HG02610 (cell line): Measurements from ENCODE around the gene TM4SF20.
"Not testable (repeated sequence)": the region's sequence is repeated elsewhere in the genome, so short reads cannot be mapped to it uniquely, and the experiment has no call there.

Experiments
- ATAC-seq: cut with Tn5 transposase; IDR thresholded peaks from one replicate; pipeline ENCODE4 v1.9.1; 2021; ENCODE audit warnings: mild to moderate bottlenecking, moderate library complexity; ENCODE audit not compliant: unreplicated experiment

Gene TM4SF20

GRCh38 chr2:227368574-227368973 lies 10.5 kb downstream of the TM4SF20 start:
- ATAC-seq: no peak

- ATAC-seq: no peak
These were observed 11.7 kb downstream of the TM4SF20 start for GRCh38 chr2:227367427-227367795.

GRCh38 chr2:227366769-227367426 lies 12.2 kb downstream of the TM4SF20 start:
- ATAC-seq: no peak

GRCh38 chr2:227365833-227366232 lies 13.3 kb downstream of the TM4SF20 start:
- no peak for ATAC-seq

- not testable (repeated sequence) for ATAC-seq
These were observed 14.4 kb downstream of the TM4SF20 start for GRCh38 chr2:227364585-227365263.

- ATAC-seq: no peak
These were observed 15.3 kb downstream of the TM4SF20 start for GRCh38 chr2:227363756-227364155.

GRCh38 chr2:227360351-227360750 lies 18.8 kb downstream of the TM4SF20 start:
- ATAC-seq: no peak

GRCh38 chr2:227351639-227352038 lies 27.5 kb downstream of the TM4SF20 start:
- ATAC-seq: peak; percentile 97

GRCh38 chr2:227349989-227350612 lies 29.0 kb downstream of the TM4SF20 start:
- ATAC-seq: no peak

- no peak for ATAC-seq
These were observed 30.8 kb downstream of the TM4SF20 start for GRCh38 chr2:227348324-227348723.

GRCh38 chr2:227347117-227347516 lies 32.0 kb downstream of the TM4SF20 start:
- no peak for ATAC-seq

- ATAC-seq: no peak
These were observed 34.9 kb downstream of the TM4SF20 start for GRCh38 chr2:227344231-227344630.

GRCh38 chr2:227341553-227341952 lies 37.6 kb downstream of the TM4SF20 start:
- no peak for ATAC-seq

- no peak for ATAC-seq
These were observed 39.0 kb downstream of the TM4SF20 start for GRCh38 chr2:227340106-227340505.

- ATAC-seq: no peak
These were observed 40.0 kb downstream of the TM4SF20 start for GRCh38 chr2:227339098-227339599.

- ATAC-seq: no peak
These were observed 41.7 kb downstream of the TM4SF20 start for GRCh38 chr2:227337442-227337841.

- no peak for ATAC-seq
These were observed 43.4 kb downstream of the TM4SF20 start for GRCh38 chr2:227335713-227336112.

- ATAC-seq: no peak
These were observed 52.3 kb downstream of the TM4SF20 start for GRCh38 chr2:227326783-227327182.

GRCh38 chr2:227325839-227326195 lies 53.3 kb downstream of the TM4SF20 start:
- ATAC-seq: peak; percentile 2

- peak; percentile 98 for ATAC-seq
These were observed 53.9 kb downstream of the TM4SF20 start, which contains the start of gene MFF for GRCh38 chr2:227324995-227325838. Gene MFF, plus strand, starts transcription at chr2:227325251. Its CDS starts 5,415 bp downstream, at chr2:227330666.

GRCh38 chr2:227324642-227324994 lies 54.5 kb downstream of the TM4SF20 start:
- no peak for ATAC-seq
